ENCODE data around the gene ZNF136.

DNA sequence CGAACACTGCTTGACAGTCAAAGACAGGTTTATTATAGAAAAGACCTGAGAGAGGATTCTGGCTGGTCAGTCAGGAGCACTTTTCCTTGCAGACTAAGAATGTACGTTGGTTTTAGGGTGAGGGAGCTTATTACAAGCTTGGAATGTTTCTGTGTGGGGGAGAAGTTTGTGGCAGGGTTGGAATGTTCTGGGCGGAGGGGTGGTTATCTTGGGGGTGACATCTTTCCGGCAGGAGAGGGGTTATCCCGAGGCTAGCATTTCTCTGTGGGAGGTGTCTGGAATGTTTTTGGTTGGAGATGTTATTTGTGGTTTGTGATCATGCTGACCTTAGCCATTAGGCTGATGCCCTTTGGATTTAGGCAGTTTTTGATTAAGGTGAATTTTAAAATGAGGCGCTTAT lies 61.8 kb downstream of the ZNF136 start:
- TF ChIP-seq, protein P1, sequence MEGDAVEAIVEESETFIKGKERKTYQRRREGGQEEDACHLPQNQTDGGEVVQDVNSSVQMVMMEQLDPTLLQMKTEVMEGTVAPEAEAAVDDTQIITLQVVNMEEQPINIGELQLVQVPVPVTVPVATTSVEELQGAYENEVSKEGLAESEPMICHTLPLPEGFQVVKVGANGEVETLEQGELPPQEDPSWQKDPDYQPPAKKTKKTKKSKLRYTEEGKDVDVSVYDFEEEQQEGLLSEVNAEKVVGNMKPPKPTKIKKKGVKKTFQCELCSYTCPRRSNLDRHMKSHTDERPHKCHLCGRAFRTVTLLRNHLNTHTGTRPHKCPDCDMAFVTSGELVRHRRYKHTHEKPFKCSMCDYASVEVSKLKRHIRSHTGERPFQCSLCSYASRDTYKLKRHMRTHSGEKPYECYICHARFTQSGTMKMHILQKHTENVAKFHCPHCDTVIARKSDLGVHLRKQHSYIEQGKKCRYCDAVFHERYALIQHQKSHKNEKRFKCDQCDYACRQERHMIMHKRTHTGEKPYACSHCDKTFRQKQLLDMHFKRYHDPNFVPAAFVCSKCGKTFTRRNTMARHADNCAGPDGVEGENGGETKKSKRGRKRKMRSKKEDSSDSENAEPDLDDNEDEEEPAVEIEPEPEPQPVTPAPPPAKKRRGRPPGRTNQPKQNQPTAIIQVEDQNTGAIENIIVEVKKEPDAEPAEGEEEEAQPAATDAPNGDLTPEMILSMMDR (IDR thresholded peaks at IDR 0.05; ENCODE audit: insufficient read depth, low read length, poor library complexity, severe bottlenecking): no peak
- TF ChIP-seq EZH2phosphoT487 (conservative IDR thresholded peaks at IDR 0.05; ENCODE audit: low read length): no peak
